NT2/D1 (cell line): ENCODE data around the gene MBD4.

ENCODE experiments used
- SUZ12 ChIP-seq: IDR thresholded peaks from 2 replicates; pipeline ENCODE4 v1.6.1; 2011; ENCODE audit not compliant: insufficient read length, insufficient read depth; ENCODE audit errors: extremely low read depth
- YY1 ChIP-seq: IDR thresholded peaks from 2 replicates; pipeline ENCODE4 v1.6.1; 2011; ENCODE audit not compliant: insufficient read length, insufficient read depth
- ZNF274 ChIP-seq: IDR thresholded peaks from 2 replicates; pipeline ENCODE4 v1.6.1; 2011; ENCODE audit warnings: mild to moderate bottlenecking, low read depth, low read length

DNA sequence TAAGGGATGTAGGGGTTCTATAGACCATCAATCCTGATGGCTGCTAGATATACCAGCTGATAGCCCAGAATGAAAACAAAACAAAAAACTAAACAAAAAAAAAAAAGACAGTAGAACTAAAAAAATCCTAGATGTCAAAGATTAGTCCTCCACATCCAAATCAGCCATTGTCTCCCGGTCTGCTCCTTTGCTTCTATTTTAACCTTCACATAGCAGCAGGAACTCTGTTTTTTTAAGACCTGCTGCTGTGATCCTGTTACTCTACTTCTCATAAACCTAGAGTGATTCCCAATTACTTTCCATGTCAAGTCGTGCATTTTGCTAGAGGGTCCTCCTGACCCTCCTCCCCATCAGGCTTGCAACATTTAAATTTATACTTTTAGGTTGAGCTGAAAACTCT, 2.7 kb upstream of the MBD4 start:
- no peak for TF ChIP-seq ZNF274
- no peak for TF ChIP-seq YY1
- no peak for TF ChIP-seq SUZ12
